ENCODE measurements around the gene TMPRSS2. TPM values are rescaled to one million over a fixed set of nuclear protein-coding genes. Genes with fewer than 3 reads are reported as not detected.

TMPRSS2 gene
- total and polyA plus RNA-seq, 2 donors (not counting 3 experiments of a cell fraction or from before 2014, with no cell fraction given), result not detected

- ChIA-PET POLR2A (no interaction called here), CTCF (no interaction called here)
- DNase-seq (ENCODE audit: low read depth, low spot score), result no peak
- TF ChIP-seq POLR2A (IDR thresholded peaks at IDR 0.05; ENCODE audit: low read depth, low read length) (no peak), GATA2 (IDR thresholded peaks at IDR 0.05; ENCODE audit: insufficient read depth, insufficient read length, low read depth, low read length) (no peak), POLR2AphosphoS5 (IDR thresholded peaks at IDR 0.05; ENCODE audit: insufficient read depth, low read depth, low read length) (no peak)
- no peak overlapping the region for H3K4me2 ChIP-seq (ENCODE audit: insufficient read depth, low read length)
- no peak overlapping the region for H3K27ac ChIP-seq (ENCODE audit: insufficient read depth, low read depth, low read length)
- H3K9me1 ChIP-seq (replicated peaks; ENCODE audit: control insufficient read depth, extremely low read depth, insufficient read depth, low read length), result no peaks in the 10 kb centered on the region
- H3K4me1 ChIP-seq (ENCODE audit: control insufficient read depth, extremely low read depth, insufficient read depth, low read length), result no peaks in the 10 kb centered on the region
- dilution Hi-C loops (cut with MboI; ENCODE audit: extremely low pct_ligation_motif_present, low sequenced_read_pairs), result no loop called here
- no peaks in the 10 kb centered on the region for H3K79me2 ChIP-seq (ENCODE audit: control insufficient read depth, insufficient read depth, low read length)
- no peak overlapping the region for H3K4me3 ChIP-seq (replicated peaks in 1 of 3; ENCODE audit: insufficient read depth in 1 of 3, low read depth in 1 of 3, low read length in 3 of 3)
- no peaks in the 10 kb centered on the region for H3K36me3 ChIP-seq (ENCODE audit: control insufficient read depth in 2 of 2, extremely low read depth in 1 of 2, insufficient read depth in 2 of 2, low read length in 2 of 2)
- no TSS peak for BruUV-seq (replicated peaks)
- no peaks in the 10 kb centered on the region for H3K9me3 ChIP-seq (replicated peaks; ENCODE audit: control insufficient read depth, insufficient read depth, low read length)
- no peaks in the 10 kb centered on the region for H4K20me1 ChIP-seq (replicated peaks; ENCODE audit: control insufficient read depth, extremely low read depth, insufficient read depth, low read length)
- no peak overlapping the region for H3K9ac ChIP-seq (replicated peaks; ENCODE audit: extremely low read depth, insufficient read depth, low read length)
- FAIRE-seq, result no peak
- no peak overlapping the region for H2AFZ ChIP-seq (ENCODE audit: low read depth, low read length)
- intact Hi-C loops (cut with micrococcal nuclease), result no loop called here
- no peaks in the 10 kb centered on the region for H3K27me3 ChIP-seq (ENCODE audit: control insufficient read depth in 2 of 2, insufficient read depth in 2 of 2, low read length in 2 of 2)
Observed at GRCh38 chr21:41536076-41536826, 28.3 kb upstream of the TMPRSS2 start.

GRCh38 chr21:41530366-41530765 is 22.4 kb upstream of the TMPRSS2 start:
- FAIRE-seq (no peak), DNase-seq (ENCODE audit: low read depth, low spot score) (no peak)
- Histone ChIP-seq H4K20me1 (replicated peaks; ENCODE audit: control insufficient read depth, extremely low read depth, insufficient read depth, low read length) (no peaks in the 10 kb centered on the region), H3K9me1 (replicated peaks; ENCODE audit: control insufficient read depth, extremely low read depth, insufficient read depth, low read length) (no peaks in the 10 kb centered on the region), H3K79me2 (ENCODE audit: control insufficient read depth, insufficient read depth, low read length) (no peaks in the 10 kb centered on the region), H3K9ac (replicated peaks; ENCODE audit: extremely low read depth, insufficient read depth, low read length) (no peak overlapping the region), H3K27me3 (ENCODE audit: control insufficient read depth in 2 of 2, insufficient read depth in 2 of 2, low read length in 2 of 2) (no peaks in the 10 kb centered on the region), H3K4me2 (ENCODE audit: insufficient read depth, low read length) (no peak overlapping the region), H3K36me3 (ENCODE audit: control insufficient read depth in 2 of 2, extremely low read depth in 1 of 2, insufficient read depth in 2 of 2, low read length in 2 of 2) (no peaks in the 10 kb centered on the region), H3K4me1 (ENCODE audit: control insufficient read depth, extremely low read depth, insufficient read depth, low read length) (no peaks in the 10 kb centered on the region), H2AFZ (ENCODE audit: low read depth, low read length) (no peak overlapping the region), H3K27ac (ENCODE audit: insufficient read depth, low read depth, low read length) (no peak overlapping the region), H3K4me3 (replicated peaks in 1 of 3; ENCODE audit: insufficient read depth in 1 of 3, low read depth in 1 of 3, low read length in 3 of 3) (no peak overlapping the region), H3K9me3 (replicated peaks; ENCODE audit: control insufficient read depth, insufficient read depth, low read length) (no peaks in the 10 kb centered on the region)
- TF ChIP-seq JUN (IDR thresholded peaks at IDR 0.05; ENCODE audit: borderline replicate concordance, insufficient read depth, insufficient read length, low read depth) (no peak), MAX (IDR thresholded peaks at IDR 0.05; ENCODE audit: insufficient read depth, insufficient read length) (no peak), CTCF (IDR thresholded peaks at IDR 0.05; ENCODE audit: extremely low read depth in 1 of 2, insufficient read depth in 1 of 2, low read depth in 1 of 2, low read length in 2 of 2) (no peak), MYC (IDR thresholded peaks at IDR 0.05; ENCODE audit: low read depth, low read length) (no peak), EZH2 (IDR thresholded peaks at IDR 0.05; ENCODE audit: borderline replicate concordance, low read depth, low read length, severe bottlenecking) (no peak), POLR2A (IDR thresholded peaks at IDR 0.05; ENCODE audit: low read depth, low read length) (no peak), POLR2AphosphoS5 (IDR thresholded peaks at IDR 0.05; ENCODE audit: insufficient read depth, low read depth, low read length) (no peak), FOS (IDR thresholded peaks at IDR 0.05; ENCODE audit: borderline replicate concordance, insufficient read depth, low read length) (no peak), GATA2 (IDR thresholded peaks at IDR 0.05; ENCODE audit: insufficient read depth, insufficient read length, low read depth, low read length) (no peak)
- BruUV-seq (replicated peaks), result no TSS peak
- ChIA-PET CTCF (no interaction called here), POLR2A (no interaction called here)
- dilution Hi-C loops (cut with MboI; ENCODE audit: extremely low pct_ligation_motif_present, low sequenced_read_pairs), result no loop called here
- intact Hi-C loops (cut with micrococcal nuclease), result no loop called here

Data from endothelial cell of umbilical vein (primary cell).